Mucosa of rectum (tissue), 2 donors: Measurements from ENCODE around the gene MRPS2.

Experiments used
- H3K27ac ChIP-seq, 2 donors: one replicate each; pipeline ENCODE4 v1.7.0; 2013; ENCODE audit warnings: inconsistent platforms in 2 of 2, low read depth in 2 of 2, low read length in 2 of 2
- H3K27me3 ChIP-seq, 2 donors: one replicate each; pipeline ENCODE4 v1.7.0; 2013; ENCODE audit warnings: low read length in 2 of 2; ENCODE audit not compliant: control insufficient read depth in 2 of 2, insufficient read depth in 2 of 2
- H3K36me3 ChIP-seq, 2 donors: one replicate each; pipeline ENCODE4 v1.7.0; 2013; ENCODE audit warnings: low read length in 2 of 2; ENCODE audit not compliant: control insufficient read depth in 2 of 2, insufficient read depth in 2 of 2
- H3K4me1 ChIP-seq, 2 donors: one replicate each; pipeline ENCODE4 v1.7.0; 2013; ENCODE audit warnings: low read length in 2 of 2, mild to moderate bottlenecking in 1 of 2; ENCODE audit not compliant: control insufficient read depth in 2 of 2, insufficient read depth in 2 of 2
- H3K4me3 ChIP-seq, 2 donors: one replicate each; pipeline ENCODE4 v1.7.0; 2013; ENCODE audit warnings: low read length in 2 of 2
- H3K9ac ChIP-seq, 2 donors: one replicate each; pipeline ENCODE4 v1.7.0; 2013; ENCODE audit warnings: low read length in 2 of 2, low read depth in 1 of 2, mild to moderate bottlenecking in 1 of 2
- H3K9me3 ChIP-seq, 2 donors: one replicate each; pipeline ENCODE4 v1.7.0; 2013; ENCODE audit warnings: low read length in 2 of 2; ENCODE audit not compliant: control insufficient read depth in 2 of 2
- donor health status: healthy.
- donor health status: Normal muscosa, but diverticular disease.

The MRPS2 gene

GRCh38 chr9:135515083-135515951 lies 14.8 kb downstream of the MRPS2 start:
- no peak overlapping the region for H3K4me3 ChIP-seq
- no peak overlapping the region for H3K27ac ChIP-seq
- peaks cover 0 to 2% of the 10 kb centered on the region in 2 donors for H3K27me3 ChIP-seq
- no peaks in the 10 kb centered on the region for H3K9me3 ChIP-seq
- H3K36me3 ChIP-seq: no peaks in the 10 kb centered on the region
- H3K4me1 ChIP-seq: no peaks in the 10 kb centered on the region
- no peak overlapping the region for H3K9ac ChIP-seq

DNA sequence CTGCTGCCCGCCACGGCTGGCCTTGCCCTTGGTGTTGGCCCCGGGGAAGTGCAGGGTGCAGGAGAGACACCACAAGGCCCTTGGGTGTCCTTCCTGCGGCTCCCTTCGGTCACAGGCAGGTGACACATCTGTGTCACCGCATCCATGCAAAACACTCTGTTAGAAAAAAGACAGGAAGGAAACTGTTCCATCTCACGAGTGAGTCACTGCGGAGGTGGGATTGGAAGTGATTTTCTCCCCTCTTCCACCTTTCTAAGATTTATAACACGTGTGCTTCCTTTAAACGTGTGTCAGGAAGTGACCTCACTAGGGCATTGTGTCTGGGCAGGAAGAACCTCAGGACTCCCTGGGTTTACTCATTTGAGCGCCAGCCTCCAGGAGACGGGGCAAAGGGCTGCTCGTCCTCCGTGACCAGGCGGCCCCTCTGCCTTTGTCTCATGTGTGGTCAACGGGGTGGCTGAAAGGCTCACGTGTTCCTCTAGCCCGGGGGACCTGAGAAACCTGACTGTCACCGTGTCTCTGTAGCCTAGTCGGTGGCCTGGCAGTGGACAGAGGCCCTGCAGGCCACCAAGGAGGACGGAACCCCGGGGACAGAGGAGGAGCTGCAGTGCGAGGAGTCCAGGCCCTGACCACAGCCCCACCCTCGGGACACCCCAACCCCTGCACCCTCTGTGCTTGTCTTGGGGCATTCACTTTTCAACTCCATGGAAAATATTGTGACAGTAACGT lies 15.8 kb downstream of the MRPS2 start:
- Histone ChIP-seq H3K27ac (no peak overlapping the region), H3K4me1 (no peaks in the 10 kb centered on the region), H3K36me3 (no peaks in the 10 kb centered on the region), H3K9ac (no peak overlapping the region), H3K9me3 (no peaks in the 10 kb centered on the region), H3K27me3 (peaks cover 0 to 2% of the 10 kb centered on the region in 2 donors), H3K4me3 (no peak overlapping the region)

- H3K36me3 ChIP-seq: no peaks in the 10 kb centered on the region
- no peak overlapping the region for H3K4me3 ChIP-seq
- H3K27me3 ChIP-seq: peaks cover 0 to 2% of the 10 kb centered on the region in 2 donors
- H3K9ac ChIP-seq: no peak overlapping the region
- H3K9me3 ChIP-seq: no peaks in the 10 kb centered on the region
- H3K4me1 ChIP-seq: no peaks in the 10 kb centered on the region
- H3K27ac ChIP-seq: no peak overlapping the region
Observed at GRCh38 chr9:135517407-135517822, 16.9 kb downstream of the MRPS2 start.

- no peak overlapping the region for H3K4me3 ChIP-seq
- no peaks in the 10 kb centered on the region for H3K4me1 ChIP-seq
- no peak overlapping the region for H3K27ac ChIP-seq
- H3K27me3 ChIP-seq: peaks cover 0 to 2% of the 10 kb centered on the region in 2 donors
- no peaks in the 10 kb centered on the region for H3K36me3 ChIP-seq
- H3K9me3 ChIP-seq: no peaks in the 10 kb centered on the region
- no peak overlapping the region for H3K9ac ChIP-seq
Observed at GRCh38 chr9:135519179-135519971, 18.9 kb downstream of the MRPS2 start.

GRCh38 chr9:135520916-135521607 lies 20.6 kb downstream of the MRPS2 start, which contains the start of gene LCN1:
Gene LCN1 (plus strand): TSS chr9:135521440. CDS start chr9:135521498, 58 bp downstream.
- H3K27me3 ChIP-seq: peaks cover 0 to 2% of the 10 kb centered on the region in 2 donors

DNA sequence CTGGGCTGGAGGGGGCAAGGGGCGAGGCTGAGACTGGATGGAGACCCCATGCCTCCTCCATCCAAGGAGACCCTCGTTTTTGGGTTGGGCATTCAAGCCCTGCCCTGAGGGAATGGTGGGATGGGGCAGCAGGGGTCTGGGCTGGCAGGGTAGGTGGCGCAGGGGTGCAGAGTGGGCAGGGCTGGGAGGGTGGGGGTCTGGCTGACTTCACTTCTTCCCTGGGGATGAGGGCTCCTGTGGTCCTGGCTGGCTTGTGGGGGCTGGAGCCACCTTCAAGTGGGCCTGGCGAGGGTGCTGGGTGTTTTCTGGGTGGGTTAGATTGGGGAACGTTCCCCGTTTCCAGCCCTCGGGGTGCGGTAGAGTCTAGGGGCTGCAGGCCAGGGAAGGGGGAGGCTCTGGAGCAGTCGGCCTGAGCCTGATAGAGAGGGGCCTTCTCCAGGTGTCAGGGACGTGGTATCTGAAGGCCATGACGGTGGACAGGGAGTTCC lies 21.2 kb downstream of the MRPS2 start:
- Histone ChIP-seq H3K27ac (no peak overlapping the region), H3K4me3 (no peak overlapping the region), H3K9ac (no peak overlapping the region), H3K36me3 (no peaks in the 10 kb centered on the region), H3K9me3 (no peaks in the 10 kb centered on the region), H3K4me1 (no peaks in the 10 kb centered on the region), H3K27me3 (peaks cover 0 to 2% of the 10 kb centered on the region in 2 donors)

More at GRCh38 chr9:135520916-135521607, 20.6 kb downstream of the MRPS2 start, which contains the start of gene LCN1:
- Histone ChIP-seq H3K9ac (no peak within 1 kb of the TSS), H3K4me1 (no peaks in the 10 kb centered on the region), H3K9me3 (no peaks in the 10 kb centered on the region), H3K4me3 (no peak within 1 kb of the TSS), H3K27ac (no peak within 1 kb of the TSS), H3K36me3 (no peaks in the 10 kb centered on the region)

- H3K9me3 ChIP-seq: no peaks in the 10 kb centered on the region
- no peaks in the 10 kb centered on the region for H3K4me1 ChIP-seq
- peaks cover 0 to 2% of the 10 kb centered on the region in 2 donors for H3K27me3 ChIP-seq
- H3K36me3 ChIP-seq: no peaks in the 10 kb centered on the region
- no peak overlapping the region for H3K27ac ChIP-seq
- no peak overlapping the region for H3K9ac ChIP-seq
- H3K4me3 ChIP-seq: no peak overlapping the region
Observed at GRCh38 chr9:135522137-135522877, 21.8 kb downstream of the MRPS2 start.

DNA sequence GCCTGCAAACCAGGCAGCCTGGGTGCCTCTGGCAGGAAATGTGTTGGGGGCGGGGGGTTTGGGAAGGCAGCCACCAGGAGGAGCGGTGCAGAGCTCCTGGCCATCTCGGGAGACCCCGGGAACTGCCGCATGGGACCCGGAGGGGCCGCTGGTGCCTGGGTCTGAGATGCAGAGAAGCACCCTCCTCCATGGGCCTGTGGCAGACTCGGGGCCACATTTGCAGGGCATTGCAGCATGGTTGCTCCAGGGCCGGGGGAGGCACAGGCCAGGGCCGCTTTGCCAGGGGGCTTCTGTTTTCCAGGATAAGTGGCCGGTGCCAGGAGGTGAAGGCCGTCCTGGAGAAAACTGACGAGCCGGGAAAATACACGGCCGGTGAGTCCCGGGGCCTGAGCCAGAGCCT lies 22.4 kb downstream of the MRPS2 start:
- H3K36me3 ChIP-seq: no peaks in the 10 kb centered on the region
- H3K9ac ChIP-seq: no peak overlapping the region
- no peak overlapping the region for H3K27ac ChIP-seq
- H3K9me3 ChIP-seq: no peaks in the 10 kb centered on the region
- H3K4me3 ChIP-seq: no peak overlapping the region
- H3K4me1 ChIP-seq: no peaks in the 10 kb centered on the region
- H3K27me3 ChIP-seq: peaks cover 0 to 2% of the 10 kb centered on the region in 2 donors
